Effector CD4-positive, alpha-beta T cell (primary cell): ENCODE data around the gene ZPR1.
"Not testable (repeated sequence)": the region's sequence is repeated elsewhere in the genome, so short reads cannot be mapped to it uniquely, and the experiment has no call there.

Experiments
- DNase-seq: peaks from one replicate; pipeline ENCODE4 v3.0.0-alpha.2; 2020

Gene ZPR1

GRCh38 chr11:116823031-116823843 is 35.4 kb upstream of the ZPR1 start, which contains the start of gene APOA4:
APOA4 (minus strand) TSS chr11:116823304; CDS start chr11:116823191, 113 bp downstream.
- no peak for DNase-seq

GRCh38 chr11:116822575-116822974 is 34.8 kb upstream of the ZPR1 start:
- no peak for DNase-seq

- no peak for DNase-seq
These were observed 33.5 kb upstream of the ZPR1 start for GRCh38 chr11:116821050-116821918.

- no peak for DNase-seq
These were observed 31.2 kb upstream of the ZPR1 start for GRCh38 chr11:116819049-116819448.

- DNase-seq, result no peak
These were observed 26.7 kb upstream of the ZPR1 start for GRCh38 chr11:116814502-116814901.

- DNase-seq, result no peak
These were observed 26.1 kb upstream of the ZPR1 start for GRCh38 chr11:116813781-116814471.

GRCh38 chr11:116813170-116813569 is 25.3 kb upstream of the ZPR1 start:
- DNase-seq, result no peak

GRCh38 chr11:116812109-116812508 is 24.3 kb upstream of the ZPR1 start:
- DNase-seq, result no peak

- no peak for DNase-seq
These were observed 23.4 kb upstream of the ZPR1 start for GRCh38 chr11:116811194-116811593.

- DNase-seq, result no peak
These were observed 20.7 kb upstream of the ZPR1 start for GRCh38 chr11:116808262-116809175.

- no peak for DNase-seq
These were observed 19.9 kb upstream of the ZPR1 start for GRCh38 chr11:116807601-116808261.

- DNase-seq, result no peak
These were observed 16.2 kb upstream of the ZPR1 start for GRCh38 chr11:116804001-116804400.

GRCh38 chr11:116801662-116802061 is 13.8 kb upstream of the ZPR1 start:
- not testable (repeated sequence) for DNase-seq

GRCh38 chr11:116800610-116801009 is 12.8 kb upstream of the ZPR1 start:
- no peak for DNase-seq

- DNase-seq, result no peak
These were observed 10.5 kb upstream of the ZPR1 start for GRCh38 chr11:116798368-116798767.

- DNase-seq, result no peak
These were observed 10.0 kb upstream of the ZPR1 start for GRCh38 chr11:116797816-116798215.

- no peak for DNase-seq
These were observed 8.7 kb upstream of the ZPR1 start for GRCh38 chr11:116796548-116796947.

GRCh38 chr11:116794851-116795250 is 7.0 kb upstream of the ZPR1 start:
- DNase-seq, result no peak

- DNase-seq, result no peak
These were observed 5.9 kb upstream of the ZPR1 start for GRCh38 chr11:116793772-116794097.

- no peak for DNase-seq
These were observed 5.3 kb upstream of the ZPR1 start for GRCh38 chr11:116792869-116793771.
